B cell (primary cell): ENCODE results near the gene PTPRM. TPM values are rescaled to one million over a fixed set of nuclear protein-coding genes. Genes with fewer than 3 reads are reported as not detected.

Experiments used
- ATAC-seq: fragments of 200-7000 bp; cut with Tn5 transposase; one replicate; pipeline ENCODE4 v1.10.0; 2021; ENCODE audit warnings: low read depth, mild to moderate bottlenecking, moderate number of reproducible peaks, moderate library complexity
- CTCF ChIA-PET: fragments of 350-600 bp; sonication (Branson Sonifier 250); formaldehyde crosslinking; loops from one replicate; lab custom pipeline; 2021; ENCODE audit warnings: antibody characterized with exemption, inconsistent platforms; lab: Charles Lee
- POLR2A ChIA-PET: fragments of 350-600 bp; sonication (Branson Sonifier 250); formaldehyde crosslinking; loops from one replicate; lab custom pipeline; 2021; ENCODE audit warnings: antibody characterized with exemption; lab: Charles Lee
- DNase-seq: peaks from one replicate; pipeline ENCODE4 v3.0.0; 2013
- H2AFZ ChIP-seq: 2 replicates; pipeline ENCODE4 v1.6.1; 2012; ENCODE audit warnings: mild to moderate bottlenecking, low read depth, low read length; ENCODE audit not compliant: insufficient read depth, poor library complexity, severe bottlenecking
- H3K27ac ChIP-seq, 2 donors: 1 replicate in 1 of 2; 2 replicates in 1 of 2; pipeline ENCODE4 v1.5.1; 2012 to 2013; ENCODE audit warnings: low read length in 2 of 2, mild to moderate bottlenecking in 2 of 2, moderate library complexity in 1 of 2
- H3K27me3 ChIP-seq, 4 experiments: fragments of 200-600 bp in 1 of 4; sonication (generic) in 1 of 4; replicated peaks in 1 of 4; 1 replicate in 2 of 4; 2 replicates in 2 of 4; pipeline versions ENCODE4 v1.6.1 to v1.7.0; 2013 to 2016; ENCODE audit warnings: low read length in 3 of 4, mild to moderate bottlenecking in 2 of 4, mixed read lengths in 1 of 4, moderate library complexity in 1 of 4; ENCODE audit not compliant: insufficient read depth in 4 of 4, control insufficient read depth in 3 of 4; ENCODE audit errors: control extremely low read depth in 1 of 4
- H3K36me3 ChIP-seq, 2 experiments: replicated peaks in 1 of 2; 1 replicate in 1 of 2; 2 replicates in 1 of 2; pipeline versions ENCODE4 v1.6.1 to v1.7.1; 2013; ENCODE audit warnings: low read length in 1 of 2; ENCODE audit not compliant: insufficient read depth in 2 of 2, control insufficient read depth in 1 of 2; ENCODE audit errors: control extremely low read depth in 1 of 2, extremely low read depth in 1 of 2
- H3K4me1 ChIP-seq, 2 donors: fragments of 200-600 bp in 1 of 2; sonication (generic) in 1 of 2; 1 replicate in 1 of 2; 2 replicates in 1 of 2; pipeline versions ENCODE4 v1.5.1 to v1.6.1; 2013 to 2017; ENCODE audit warnings: low read length in 2 of 2; ENCODE audit not compliant: control insufficient read depth in 2 of 2, insufficient read depth in 2 of 2
- H3K4me2 ChIP-seq: replicated peaks from 2 replicates; pipeline ENCODE3; 2012; ENCODE audit warnings: mild to moderate bottlenecking, low read depth, low read length; ENCODE audit not compliant: poor library complexity, severe bottlenecking
- H3K4me3 ChIP-seq, 5 experiments: fragments of 200-600 bp in 1 of 5; sonication (generic) in 1 of 5; 1 replicate in 3 of 5; 2 replicates in 2 of 5; pipeline versions ENCODE4 v1.5.1 to v1.7.0; 2011 to 2016; ENCODE audit warnings: low read length in 4 of 5, mild to moderate bottlenecking in 4 of 5, low read depth in 2 of 5, control low read depth in 1 of 5, moderate library complexity in 1 of 5; ENCODE audit not compliant: insufficient read depth in 1 of 5; ENCODE audit errors: control extremely low read depth in 1 of 5, extremely low read depth in 1 of 5
- H3K79me2 ChIP-seq: fragments of 200-600 bp; sonication (generic); one replicate; pipeline ENCODE4 v1.6.0; 2016; ENCODE audit warnings: low read length; ENCODE audit not compliant: control insufficient read depth, insufficient read depth
- H3K9ac ChIP-seq: fragments of 200-600 bp; sonication (generic); 2 replicates; pipeline ENCODE4 v1.6.1; 2017; ENCODE audit warnings: mild to moderate bottlenecking, low read length, moderate library complexity
- H3K9me3 ChIP-seq, 3 donors: one replicate each; pipeline versions ENCODE4 v1.6.1 to v1.7.1; 2013; ENCODE audit warnings: low read length in 2 of 3; ENCODE audit not compliant: control insufficient read depth in 2 of 3, insufficient read depth in 1 of 3; ENCODE audit errors: control extremely low read depth in 1 of 3
- H4K20me1 ChIP-seq: 2 replicates; pipeline ENCODE4 v1.6.0; 2012; ENCODE audit warnings: mild to moderate bottlenecking, low read length; ENCODE audit not compliant: insufficient read depth, control insufficient read depth, poor library complexity, severe bottlenecking
- H3K27ac Mint-ChIP-seq: one replicate; pipeline ENCODE4 v1.8.0; 2021; ENCODE audit warnings: mixed read lengths
- H3K27me3 Mint-ChIP-seq: one replicate; pipeline ENCODE4 v1.8.0; 2021; ENCODE audit warnings: mixed read lengths
- H3K4me1 Mint-ChIP-seq: one replicate; pipeline ENCODE4 v1.8.0; 2021; ENCODE audit warnings: mixed read lengths
- H3K4me3 Mint-ChIP-seq: one replicate; pipeline ENCODE4 v1.8.0; 2021; ENCODE audit warnings: mixed read lengths
- H3K9me3 Mint-ChIP-seq: one replicate; pipeline ENCODE4 v1.8.0; 2022; ENCODE audit warnings: mixed read lengths; ENCODE audit not compliant: insufficient read depth
- EZH2 ChIP-seq: IDR thresholded peaks from 2 replicates; pipeline ENCODE4 v1.6.1; 2012; ENCODE audit warnings: borderline replicate concordance, low read depth, mild to moderate bottlenecking, moderate library complexity, low read length; ENCODE audit not compliant: insufficient read depth, poor library complexity, severe bottlenecking
- WGBS: methylation state at CpG from one replicate; pipeline ENCODE4 v1.1.5; 2013; ENCODE audit warnings: missing lambda C conversion rate; ENCODE audit not compliant: insufficient coverage; 5-methylcytosine and 5-hydroxymethylcytosine counted together
- intact Hi-C: fragments of 100-400 bp; cut with micrococcal nuclease; formaldehyde crosslinking; loops from one replicate; pipeline ENCODE4 v1.10.0; 2022
- polyA plus RNA-seq: library from polyadenylated mRNA; depleted of rRNA; stranded (reverse); fragments of >200 nt; gene quantifications from 2 replicates; pipeline ENCODE4 v1.2.3, GENCODE V29; 2012
- total RNA-seq, 2 donors: library from RNA; stranded (reverse); fragments of 120-200 nt in 1 of 2; gene quantifications; 1 replicate in 1 of 2; 2 replicates in 1 of 2; pipeline versions ENCODE4 v1.2.3 to v1.2.4, GENCODE V29; 2013 to 2022
- TF ChIP-seq, protein P1 (sequence below): fragments of 200-600 bp; IDR thresholded peaks from one replicate; pipeline ENCODE4 v1.8.0; 2022; ENCODE audit warnings: antibody characterized with exemption, mild to moderate bottlenecking

The PTPRM gene
- total and polyA plus RNA-seq, 2 donors (not counting 1 experiment from before 2014, with no cell fraction given) = 0.20 to 0.89 TPM

- Histone ChIP-seq H3K9me3 (no peaks in the 10 kb centered on the region), H3K27ac (no peak overlapping the region), H4K20me1 (no peaks in the 10 kb centered on the region), H3K4me1 (no peaks in the 10 kb centered on the region), H3K36me3 (no peaks in the 10 kb centered on the region), H2AFZ (no peak overlapping the region), H3K4me2 (no peak overlapping the region), H3K4me3 (no peak overlapping the region), H3K27me3 (no peaks in the 10 kb centered on the region), H3K79me2 (no peaks in the 10 kb centered on the region), H3K9ac (no peak overlapping the region)
- ATAC-seq (no peak), DNase-seq (no peak)
- TF ChIP-seq, protein P1, sequence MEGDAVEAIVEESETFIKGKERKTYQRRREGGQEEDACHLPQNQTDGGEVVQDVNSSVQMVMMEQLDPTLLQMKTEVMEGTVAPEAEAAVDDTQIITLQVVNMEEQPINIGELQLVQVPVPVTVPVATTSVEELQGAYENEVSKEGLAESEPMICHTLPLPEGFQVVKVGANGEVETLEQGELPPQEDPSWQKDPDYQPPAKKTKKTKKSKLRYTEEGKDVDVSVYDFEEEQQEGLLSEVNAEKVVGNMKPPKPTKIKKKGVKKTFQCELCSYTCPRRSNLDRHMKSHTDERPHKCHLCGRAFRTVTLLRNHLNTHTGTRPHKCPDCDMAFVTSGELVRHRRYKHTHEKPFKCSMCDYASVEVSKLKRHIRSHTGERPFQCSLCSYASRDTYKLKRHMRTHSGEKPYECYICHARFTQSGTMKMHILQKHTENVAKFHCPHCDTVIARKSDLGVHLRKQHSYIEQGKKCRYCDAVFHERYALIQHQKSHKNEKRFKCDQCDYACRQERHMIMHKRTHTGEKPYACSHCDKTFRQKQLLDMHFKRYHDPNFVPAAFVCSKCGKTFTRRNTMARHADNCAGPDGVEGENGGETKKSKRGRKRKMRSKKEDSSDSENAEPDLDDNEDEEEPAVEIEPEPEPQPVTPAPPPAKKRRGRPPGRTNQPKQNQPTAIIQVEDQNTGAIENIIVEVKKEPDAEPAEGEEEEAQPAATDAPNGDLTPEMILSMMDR = no peak
- no peak for TF ChIP-seq EZH2
- Mint-ChIP-seq H3K4me1 (no peaks in the 10 kb centered on the region), H3K27me3 (no peaks in the 10 kb centered on the region), H3K9me3 (no peaks in the 10 kb centered on the region), H3K27ac (no peak overlapping the region), H3K4me3 (no peak overlapping the region)
- ChIA-PET POLR2A (no interaction called here), CTCF (no interaction called here)
- WGBS = no CpG with 5 or more reads among the region's 2 CpGs
- intact Hi-C loops = no loop called here
Observed at GRCh38 chr18:7605705-7606104, 38.6 kb downstream of the PTPRM start.

DNA sequence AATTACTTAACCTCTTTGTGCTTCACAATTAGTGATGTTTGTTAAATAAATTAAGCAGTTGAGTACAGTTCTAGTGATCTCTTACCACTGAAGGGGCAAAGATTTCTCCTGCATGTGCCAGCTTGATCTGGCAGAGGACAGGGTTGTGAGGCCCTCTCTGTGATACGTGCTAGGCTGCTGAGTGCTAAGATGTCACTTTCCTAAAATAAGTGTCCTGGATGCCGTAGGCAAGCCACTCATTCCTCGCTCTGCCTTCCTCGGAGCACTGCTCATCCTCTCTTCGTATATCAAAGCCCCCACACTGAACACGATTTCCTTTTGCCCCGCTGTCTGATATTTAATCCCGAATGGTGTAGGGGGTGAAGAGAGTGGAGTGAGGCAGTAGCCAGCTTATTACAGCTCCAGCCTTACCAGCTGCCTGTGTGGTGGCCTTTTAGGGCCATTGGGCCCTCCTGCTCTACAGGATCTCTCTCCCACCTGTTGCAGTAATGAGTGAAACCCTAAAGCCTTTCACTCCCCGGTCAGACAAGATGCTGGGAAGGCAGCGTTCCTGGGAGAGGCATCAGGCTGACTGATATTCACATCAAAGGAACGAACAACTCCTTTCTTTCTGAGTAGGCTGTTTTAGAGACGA is 40.5 kb downstream of the PTPRM start:
- Histone ChIP-seq H2AFZ (no peak overlapping the region), H3K79me2 (no peaks in the 10 kb centered on the region), H3K9me3 (no peaks in the 10 kb centered on the region), H3K4me3 (no peak overlapping the region), H3K9ac (no peak overlapping the region), H3K4me1 (no peaks in the 10 kb centered on the region), H3K27ac (no peak overlapping the region), H3K27me3 (no peaks in the 10 kb centered on the region), H3K36me3 (no peaks in the 10 kb centered on the region), H4K20me1 (no peaks in the 10 kb centered on the region), H3K4me2 (no peak overlapping the region)
- no peaks in the 10 kb centered on the region for H3K27me3 Mint-ChIP-seq
- CTCF ChIA-PET = no interaction called here
- POLR2A ChIA-PET = no interaction called here
- intact Hi-C loops = no loop called here
- no peak for TF ChIP-seq EZH2
- TF ChIP-seq, protein P1 = no peak
- no peaks in the 10 kb centered on the region for H3K4me1 Mint-ChIP-seq
- WGBS = 86% methylated on average over 4 of the region's 12 CpGs
- DNase-seq (no peak), ATAC-seq (no peak)
- no peak overlapping the region for H3K4me3 Mint-ChIP-seq
- H3K9me3 Mint-ChIP-seq = peaks cover 2% of the 10 kb centered on the region
- H3K27ac Mint-ChIP-seq = no peak overlapping the region
